Uterine smooth muscle cell (primary cell): ENCODE measurements around the gene PLEKHG1. TPM values are rescaled to one million over a fixed set of nuclear protein-coding genes. Genes with fewer than 3 reads are reported as not detected.

ENCODE experiments used
- total RNA-seq: library from RNA; depleted of rRNA; stranded (reverse); fragments of >200 nt; gene quantifications from 2 replicates; pipeline ENCODE4 v1.2.3, GENCODE V29; 2014

PLEKHG1 gene
- 1.3 and 2.0 TPM in 2 replicates for total RNA-seq

GRCh38 chr6:150599199-150600009 lies at the start of gene PLEKHG1:
Gene PLEKHG1 (plus strand): TSS chr6:150599885. CDS start chr6:150733682, 133,797 bp downstream.

Other genes with a start within 250 kb of the PLEKHG1 start
- not detected in 2 replicates for gene IYD, start 230.9 kb upstream of the PLEKHG1 start, total RNA-seq